ENCODE results near the gene TASP1. TPM values are rescaled to one million over a fixed set of nuclear protein-coding genes. Genes with fewer than 3 reads are reported as not detected.

The TASP1 gene
- total RNA-seq, 1 experiment from 2014 or later = 27.4 TPM

DNA sequence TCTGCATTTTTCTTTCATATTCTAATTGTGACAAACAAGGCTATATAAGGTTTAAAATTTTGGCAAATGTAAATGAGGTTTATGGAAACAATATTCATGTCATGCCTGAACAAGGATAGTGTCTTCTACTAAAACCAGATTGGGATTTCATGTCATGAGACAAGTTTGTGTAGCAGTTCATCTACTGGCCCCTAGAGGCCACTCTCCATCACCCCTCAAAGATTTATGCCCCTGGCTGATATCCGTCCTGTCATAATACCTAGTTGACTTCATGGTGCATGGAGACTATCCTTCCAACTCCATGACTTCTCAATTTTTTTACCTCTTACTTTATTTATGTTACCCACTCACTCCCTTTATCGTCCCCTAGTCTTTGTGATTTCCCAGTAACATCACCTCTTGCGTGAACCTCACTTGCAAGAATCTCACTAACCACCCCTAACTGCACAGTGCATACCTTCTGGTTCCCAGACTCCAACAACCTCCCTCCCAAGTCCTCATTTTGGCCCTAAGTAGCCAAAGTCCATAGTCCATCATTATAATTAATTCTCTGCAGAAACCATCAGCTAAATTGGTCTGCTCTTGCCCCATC is 179.8 kb downstream of the TASP1 start:
- H3K27ac Mint-ChIP-seq (ENCODE audit: unreplicated experiment) = no peak overlapping the region
- no TSS peak for BruUV-seq (replicated peaks)
- ChIA-PET POLR2A (no interaction called here), CTCF (interaction anchor here (0.8 to 1.0 kb wide), 3 partner anchors 30 to 313 kb away, joined by 3 to 10 read pairs (median 3); no protein-coding TSS in a partner anchor)
- no peak overlapping the region for H3K4me3 Mint-ChIP-seq (ENCODE audit: unreplicated experiment)
- H3K4me3 ChIP-seq (ENCODE audit: low read depth, low read length) = no peak overlapping the region
- peak in 1 of 2 experiments; percentile 43 for DNase-seq
- H3K4me1 Mint-ChIP-seq (ENCODE audit: low read depth, unreplicated experiment) = no peaks in the 10 kb centered on the region
- no peaks in the 10 kb centered on the region for H3K4me1 ChIP-seq
- TF ChIP-seq, protein P1, sequence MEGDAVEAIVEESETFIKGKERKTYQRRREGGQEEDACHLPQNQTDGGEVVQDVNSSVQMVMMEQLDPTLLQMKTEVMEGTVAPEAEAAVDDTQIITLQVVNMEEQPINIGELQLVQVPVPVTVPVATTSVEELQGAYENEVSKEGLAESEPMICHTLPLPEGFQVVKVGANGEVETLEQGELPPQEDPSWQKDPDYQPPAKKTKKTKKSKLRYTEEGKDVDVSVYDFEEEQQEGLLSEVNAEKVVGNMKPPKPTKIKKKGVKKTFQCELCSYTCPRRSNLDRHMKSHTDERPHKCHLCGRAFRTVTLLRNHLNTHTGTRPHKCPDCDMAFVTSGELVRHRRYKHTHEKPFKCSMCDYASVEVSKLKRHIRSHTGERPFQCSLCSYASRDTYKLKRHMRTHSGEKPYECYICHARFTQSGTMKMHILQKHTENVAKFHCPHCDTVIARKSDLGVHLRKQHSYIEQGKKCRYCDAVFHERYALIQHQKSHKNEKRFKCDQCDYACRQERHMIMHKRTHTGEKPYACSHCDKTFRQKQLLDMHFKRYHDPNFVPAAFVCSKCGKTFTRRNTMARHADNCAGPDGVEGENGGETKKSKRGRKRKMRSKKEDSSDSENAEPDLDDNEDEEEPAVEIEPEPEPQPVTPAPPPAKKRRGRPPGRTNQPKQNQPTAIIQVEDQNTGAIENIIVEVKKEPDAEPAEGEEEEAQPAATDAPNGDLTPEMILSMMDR (IDR thresholded peaks at IDR 0.05; ENCODE audit: insufficient read depth in 1 of 2, low read depth in 1 of 2, low read length in 1 of 2, severe bottlenecking in 1 of 2, unreplicated experiment in 1 of 2) = peak; percentile 76 to 86
- H3K27me3 Mint-ChIP-seq (ENCODE audit: insufficient read depth, unreplicated experiment) = no peaks in the 10 kb centered on the region
- no peaks in the 10 kb centered on the region for H3K27me3 ChIP-seq (replicated peaks; ENCODE audit: control insufficient read depth, insufficient read depth, low read length)
- no peaks in the 10 kb centered on the region for H3K9me3 ChIP-seq
- H3K36me3 Mint-ChIP-seq (ENCODE audit: insufficient read depth, unreplicated experiment) = no peaks in the 10 kb centered on the region
- intact Hi-C loops (cut with micrococcal nuclease; ENCODE audit: unreplicated experiment) = loop anchor here (1.0 to 10.0 kb wide), 2 partner anchors 87 to 134 kb away; no protein-coding TSS in a partner anchor
- H3K9me3 Mint-ChIP-seq (ENCODE audit: unreplicated experiment) = peaks cover 2% of the 10 kb centered on the region
- no peaks in the 10 kb centered on the region for H3K36me3 ChIP-seq (ENCODE audit: control insufficient read depth, insufficient read depth, low read length)

DNA sequence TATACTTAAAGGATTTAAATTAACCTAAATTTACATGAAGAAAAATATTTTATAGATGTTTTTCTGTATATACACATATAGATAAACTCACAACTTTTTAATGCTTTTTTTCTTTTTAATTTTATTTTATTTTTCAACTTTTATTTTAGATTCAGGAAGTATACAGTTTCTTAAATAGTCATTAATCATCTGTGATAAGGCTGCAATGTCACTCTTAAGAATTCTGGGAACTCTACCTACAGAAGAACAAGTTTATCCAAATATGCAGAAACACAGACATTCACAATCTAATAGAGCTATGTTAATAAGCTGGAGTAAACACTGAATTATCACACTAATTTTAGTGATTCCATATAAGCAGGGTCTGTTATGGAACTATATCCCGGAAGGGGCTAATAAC is 181.2 kb downstream of the TASP1 start:
- POLR2A ChIA-PET = no interaction called here
- Mint-ChIP-seq H3K4me3 (ENCODE audit: unreplicated experiment) (no peak overlapping the region), H3K36me3 (ENCODE audit: insufficient read depth, unreplicated experiment) (peaks cover 6% of the 10 kb centered on the region), H3K27ac (ENCODE audit: unreplicated experiment) (no peak overlapping the region), H3K4me1 (ENCODE audit: low read depth, unreplicated experiment) (peaks cover 8% of the 10 kb centered on the region), H3K9me3 (ENCODE audit: unreplicated experiment) (peaks cover 17% of the 10 kb centered on the region), H3K27me3 (ENCODE audit: insufficient read depth, unreplicated experiment) (no peaks in the 10 kb centered on the region)
- Histone ChIP-seq H3K4me1 (0 out of 2 replicates have a peak, but pooled peaks cover 9% of the 10 kb centered on the region), H3K4me3 (ENCODE audit: low read depth, low read length) (no peak overlapping the region), H3K9me3 (no peaks in the 10 kb centered on the region), H3K27me3 (replicated peaks; ENCODE audit: control insufficient read depth, insufficient read depth, low read length) (no peaks in the 10 kb centered on the region), H3K36me3 (ENCODE audit: control insufficient read depth, insufficient read depth, low read length) (no peaks in the 10 kb centered on the region)
- intact Hi-C loops (cut with micrococcal nuclease; ENCODE audit: unreplicated experiment) = loop anchor here (10.0 kb wide), 1 partner anchor 133 kb away; no protein-coding TSS in a partner anchor
- CTCF ChIA-PET = no interaction called here
- BruUV-seq (replicated peaks) = no TSS peak
- TF ChIP-seq, protein P1 (IDR thresholded peaks at IDR 0.05; ENCODE audit: insufficient read depth in 1 of 2, low read depth in 1 of 2, low read length in 1 of 2, severe bottlenecking in 1 of 2, unreplicated experiment in 1 of 2) = no peak
- no peak for DNase-seq

DNA sequence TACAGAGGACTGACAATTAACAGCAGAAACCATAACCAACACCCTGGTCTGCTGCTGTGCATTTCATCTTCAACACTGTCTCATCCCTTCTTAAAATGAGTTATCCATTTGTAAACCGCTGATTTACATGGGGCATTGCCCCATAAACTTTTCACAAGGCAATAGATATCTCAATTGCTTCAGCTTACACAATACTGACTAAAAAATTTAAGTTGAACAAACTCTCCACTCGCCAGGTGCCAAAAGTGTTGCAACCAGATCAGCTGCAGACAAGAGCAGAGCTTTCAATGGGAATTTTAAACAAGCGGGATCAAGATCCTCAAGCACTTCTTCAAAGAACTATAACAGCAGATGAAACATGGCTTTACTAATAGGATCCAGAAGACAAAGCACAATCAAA is 183.0 kb downstream of the TASP1 start:
- CTCF ChIA-PET = no interaction called here
- DNase-seq = no peak
- no TSS peak for BruUV-seq (replicated peaks)
- 0 out of 2 replicates have a peak, but pooled peaks cover 9% of the 10 kb centered on the region for H3K4me1 ChIP-seq
- Mint-ChIP-seq H3K9me3 (ENCODE audit: unreplicated experiment) (peaks cover 18% of the 10 kb centered on the region), H3K36me3 (ENCODE audit: insufficient read depth, unreplicated experiment) (peaks cover 7% of the 10 kb centered on the region), H3K27me3 (ENCODE audit: insufficient read depth, unreplicated experiment) (no peaks in the 10 kb centered on the region), H3K4me1 (ENCODE audit: low read depth, unreplicated experiment) (peaks cover 9% of the 10 kb centered on the region), H3K4me3 (ENCODE audit: unreplicated experiment) (no peak overlapping the region), H3K27ac (ENCODE audit: unreplicated experiment) (no peak overlapping the region)
- intact Hi-C loops (cut with micrococcal nuclease; ENCODE audit: unreplicated experiment) = loop anchor here (10.0 kb wide), 1 partner anchor 131 kb away; no protein-coding TSS in a partner anchor
- TF ChIP-seq, protein P1 (IDR thresholded peaks at IDR 0.05; ENCODE audit: insufficient read depth in 1 of 2, low read depth in 1 of 2, low read length in 1 of 2, severe bottlenecking in 1 of 2, unreplicated experiment in 1 of 2) = no peak
- POLR2A ChIA-PET = no interaction called here
- no peaks in the 10 kb centered on the region for H3K27me3 ChIP-seq (replicated peaks; ENCODE audit: control insufficient read depth, insufficient read depth, low read length)
- no peaks in the 10 kb centered on the region for H3K9me3 ChIP-seq
- H3K4me3 ChIP-seq (ENCODE audit: low read depth, low read length) = no peak overlapping the region
- H3K36me3 ChIP-seq (ENCODE audit: control insufficient read depth, insufficient read depth, low read length) = no peaks in the 10 kb centered on the region

Measured in Caco-2 (cell line).